Measurements from ENCODE around the gene WDFY2.

WDFY2 gene

DNA sequence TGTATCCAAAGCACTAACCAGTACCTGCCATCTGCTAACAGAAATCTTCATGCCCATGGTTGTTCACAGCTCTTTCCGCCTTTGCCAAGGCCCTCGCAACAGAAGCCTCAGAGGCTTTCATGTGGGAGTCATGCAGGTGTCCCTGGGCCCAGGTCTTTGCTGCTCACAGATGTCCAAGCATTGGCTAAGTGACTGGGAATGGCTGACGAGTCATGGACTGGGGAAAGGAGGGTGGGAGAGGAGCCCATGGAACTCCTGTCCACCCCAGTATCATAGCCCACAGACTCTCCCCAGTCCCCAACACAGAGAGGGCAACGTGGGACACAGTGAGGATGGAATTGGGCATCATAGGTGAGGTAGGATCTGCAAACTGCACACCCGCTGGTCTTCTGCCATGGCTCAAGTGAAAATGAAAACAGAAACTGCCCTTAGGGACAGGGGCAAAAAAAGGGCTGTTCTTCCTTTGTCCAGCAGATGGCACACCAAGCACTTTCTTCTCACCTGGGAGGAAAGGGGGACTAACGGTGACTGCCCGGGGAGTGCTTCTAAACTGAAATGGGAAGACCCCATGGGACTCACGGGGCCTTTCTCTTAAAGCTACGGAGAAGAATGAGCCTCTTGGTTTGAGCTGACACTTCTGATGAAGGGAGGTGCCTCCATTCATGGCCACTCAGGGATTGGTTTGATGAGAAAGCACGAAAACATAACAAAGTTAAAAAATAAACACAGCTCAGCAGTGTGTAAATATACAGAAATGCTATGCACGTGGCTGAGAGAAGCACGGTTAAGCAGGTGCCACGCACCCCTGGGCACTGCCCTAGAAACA lies 230.8 kb downstream of the WDFY2 start:
- Histone ChIP-seq H3K9ac (ENCODE audit: low read length) (peak overlapping the region; percentile 57), H3K9me3 (ENCODE audit: insufficient read depth, low read length) (no peaks in the 10 kb centered on the region), H3K79me2 (ENCODE audit: low read length) (no peaks in the 10 kb centered on the region), H3K27me3 (ENCODE audit: low read depth, low read length) (no peaks in the 10 kb centered on the region), H2AFZ (ENCODE audit: low read depth, low read length) (peak overlapping the region; percentile 61), H3K36me3 (replicated peaks; ENCODE audit: low read depth, low read length) (no peaks in the 10 kb centered on the region), H3K27ac (ENCODE audit: low read length) (peak overlapping the region; percentile 28), H3K4me3 (ENCODE audit: low read length) (peak overlapping the region; percentile 63), H3K4me2 (ENCODE audit: low read length) (peak overlapping the region; percentile 82), H3K4me1 (ENCODE audit: low read length) (peaks cover 65% of the 10 kb centered on the region), H4K20me1 (ENCODE audit: insufficient read depth, low read length) (no peaks in the 10 kb centered on the region)
- TF ChIP-seq CTCF (IDR thresholded peaks at IDR 0.05; ENCODE audit: low read depth, low read length) = peak; percentile 94
- no peak for TF ChIP-seq EZH2phosphoT487 (IDR thresholded peaks at IDR 0.05; ENCODE audit: low read depth)

DNA sequence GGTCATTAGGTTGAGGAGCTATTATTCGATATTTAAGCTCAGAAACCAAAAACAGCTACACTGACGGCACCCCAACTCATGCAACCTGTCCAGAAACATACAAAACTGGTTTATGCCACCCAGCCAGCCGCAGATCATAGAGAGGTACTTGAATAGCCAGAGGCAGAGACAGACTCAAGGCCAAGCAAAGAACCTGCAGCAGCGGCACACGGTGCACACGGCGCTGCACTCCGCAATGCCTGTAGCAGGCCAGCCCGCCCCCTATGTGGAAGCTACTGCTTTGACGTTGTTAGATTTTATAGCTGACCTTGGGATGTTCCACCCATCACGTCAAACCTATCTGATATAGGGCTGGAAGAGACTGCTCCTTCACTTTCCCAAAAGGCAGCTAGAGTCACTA lies 231.6 kb downstream of the WDFY2 start:
- Histone ChIP-seq H3K27me3 (ENCODE audit: low read depth, low read length) (no peaks in the 10 kb centered on the region), H3K79me2 (ENCODE audit: low read length) (no peaks in the 10 kb centered on the region), H3K27ac (ENCODE audit: low read length) (peak overlapping the region; percentile 28), H3K36me3 (replicated peaks; ENCODE audit: low read depth, low read length) (no peaks in the 10 kb centered on the region), H3K9me3 (ENCODE audit: insufficient read depth, low read length) (no peaks in the 10 kb centered on the region), H3K4me1 (ENCODE audit: low read length) (peaks cover 72% of the 10 kb centered on the region), H3K4me2 (ENCODE audit: low read length) (peak overlapping the region; percentile 82), H3K9ac (ENCODE audit: low read length) (peak overlapping the region; percentile 57), H4K20me1 (ENCODE audit: insufficient read depth, low read length) (no peaks in the 10 kb centered on the region), H3K4me3 (ENCODE audit: low read length) (peak overlapping the region; percentile 63), H2AFZ (ENCODE audit: low read depth, low read length) (peak overlapping the region; percentile 61)
- no peak for TF ChIP-seq CTCF (IDR thresholded peaks at IDR 0.05; ENCODE audit: low read depth, low read length)
- no peak for TF ChIP-seq EZH2phosphoT487 (IDR thresholded peaks at IDR 0.05; ENCODE audit: low read depth)

GRCh38 chr13:51816604-51817249 lies 232.5 kb downstream of the WDFY2 start:
- no peaks in the 10 kb centered on the region for H3K27me3 ChIP-seq (ENCODE audit: low read depth, low read length)
- H3K4me3 ChIP-seq (ENCODE audit: low read length) = no peak overlapping the region
- H3K9me3 ChIP-seq (ENCODE audit: insufficient read depth, low read length) = no peaks in the 10 kb centered on the region
- H3K36me3 ChIP-seq (replicated peaks; ENCODE audit: low read depth, low read length) = no peaks in the 10 kb centered on the region
- no peaks in the 10 kb centered on the region for H3K79me2 ChIP-seq (ENCODE audit: low read length)
- H4K20me1 ChIP-seq (ENCODE audit: insufficient read depth, low read length) = no peaks in the 10 kb centered on the region
- no peak overlapping the region for H3K9ac ChIP-seq (ENCODE audit: low read length)
- TF ChIP-seq EZH2phosphoT487 (IDR thresholded peaks at IDR 0.05; ENCODE audit: low read depth) (no peak), CTCF (IDR thresholded peaks at IDR 0.05; ENCODE audit: low read depth, low read length) (no peak)
- H3K4me1 ChIP-seq (ENCODE audit: low read length) = peaks cover 72% of the 10 kb centered on the region
- H3K27ac ChIP-seq (ENCODE audit: low read length) = no peak overlapping the region
- H3K4me2 ChIP-seq (ENCODE audit: low read length) = no peak overlapping the region
- no peak overlapping the region for H2AFZ ChIP-seq (ENCODE audit: low read depth, low read length)
